Fibroblast of the aortic adventitia (primary cell): Measurements from ENCODE around the gene RAB31. TPM values are rescaled to one million over a fixed set of nuclear protein-coding genes. Genes with fewer than 3 reads are reported as not detected.
A peak's percentile ranks its signal among the peaks of the same experiment; 100 is the strongest.

Experiments
- DNase-seq: peaks from one replicate; pipeline ENCODE4 v3.0.0-alpha.2; 2010; ENCODE audit warnings: low read depth
- H3K4me3 ChIP-seq: 2 replicates; pipeline ENCODE4 v1.5.1; 2011; ENCODE audit warnings: low read depth, mild to moderate bottlenecking, control low read depth, low read length, moderate library complexity
- CTCF ChIP-seq: IDR thresholded peaks from 2 replicates; pipeline ENCODE4 v1.5.1; 2011; ENCODE audit warnings: mild to moderate bottlenecking, low read length, control low read depth, inconsistent platforms; ENCODE audit not compliant: insufficient read depth
- total RNA-seq: library from RNA; depleted of rRNA; stranded (reverse); fragments of >200 nt; gene quantifications from 2 replicates; pipeline ENCODE4 v1.2.3, GENCODE V29; 2012; ENCODE audit warnings: low replicate concordance

RAB31 gene
- total RNA-seq, 1 donor, result 90.4 TPM

- peak overlapping the region; percentile 90 for H3K4me3 ChIP-seq
- peak; percentile 58 for DNase-seq
- no peak for TF ChIP-seq CTCF
Observed at GRCh38 chr18:9707381-9708056, 582 bp upstream of the RAB31 start.

- TF ChIP-seq CTCF, result no peak
- H3K4me3 ChIP-seq, result peak overlapping the region; percentile 90
- no peak for DNase-seq
Observed at GRCh38 chr18:9708434-9709303, 568 bp downstream of the RAB31 start.

GRCh38 chr18:9709304-9709877 is 1.3 kb downstream of the RAB31 start:
- peak; percentile 56 for DNase-seq
- H3K4me3 ChIP-seq, result peak overlapping the region; percentile 90
- no peak for TF ChIP-seq CTCF

GRCh38 chr18:9710037-9710436 is 1.9 kb downstream of the RAB31 start:
- TF ChIP-seq CTCF, result no peak
- no peak for DNase-seq
- H3K4me3 ChIP-seq, result peak overlapping the region; percentile 90

- DNase-seq, result no peak
- TF ChIP-seq CTCF, result no peak
- no peak overlapping the region for H3K4me3 ChIP-seq
Observed at GRCh38 chr18:9711361-9712129, 3.4 kb downstream of the RAB31 start.

GRCh38 chr18:9712130-9712577 is 4.1 kb downstream of the RAB31 start:
- no peak overlapping the region for H3K4me3 ChIP-seq
- no peak for TF ChIP-seq CTCF
- no peak for DNase-seq
